Sigmoid colon (tissue), 7 donors: Measurements from ENCODE around the gene PRRG1. TPM values are rescaled to one million over a fixed set of nuclear protein-coding genes. Genes with fewer than 3 reads are reported as not detected.
"Not testable (repeated sequence)": the region's sequence is repeated elsewhere in the genome, so short reads cannot be mapped to it uniquely, and the experiment has no call there.

Source experiments
- DNase-seq: peaks from one replicate; pipeline ENCODE4 v3.0.0-alpha.2; 2019
- H3K27ac ChIP-seq, 4 donors: fragments of 200-600 bp; sonication (generic); one replicate each; pipeline ENCODE4 v1.5.1; 2016 to 2019; ENCODE audit warnings: mild to moderate bottlenecking in 1 of 4
- H3K27me3 ChIP-seq, 3 donors: fragments of 200-600 bp; sonication (generic); one replicate each; pipeline ENCODE4 v1.5.1; 2019; ENCODE audit warnings: mild to moderate bottlenecking in 1 of 3
- H3K36me3 ChIP-seq, 4 donors: fragments of 200-600 bp; sonication (generic); one replicate each; pipeline ENCODE4 v1.5.1; 2016 to 2019
- H3K4me1 ChIP-seq, 4 donors: fragments of 200-600 bp; sonication (generic); one replicate each; pipeline ENCODE4 v1.5.1; 2017 to 2019
- H3K4me3 ChIP-seq, 4 donors: fragments of 200-600 bp; sonication (generic); one replicate each; pipeline ENCODE4 v1.5.1; 2017 to 2019; ENCODE audit warnings: mild to moderate bottlenecking in 2 of 4, moderate library complexity in 1 of 4
- H3K9me3 ChIP-seq, 4 donors: fragments of 200-600 bp in 3 of 4; sonication (generic) in 3 of 4; one replicate each; pipeline versions ENCODE4 v1.5.1 to v1.6.1; 2013 to 2019
- EP300 ChIP-seq, 4 donors: sonication (generic); formaldehyde crosslinking; IDR thresholded peaks; one replicate each; pipeline ENCODE4 v1.6.1; 2017; ENCODE audit warnings: antibody characterized with exemption in 4 of 4
- POLR2A ChIP-seq, 2 donors: fragments of 450-650 bp; IDR thresholded peaks; one replicate each; pipeline ENCODE4 v1.6.1; 2016; ENCODE audit warnings: antibody characterized with exemption in 2 of 2, mild to moderate bottlenecking in 2 of 2, moderate library complexity in 2 of 2
- POLR2AphosphoS5 ChIP-seq, 4 donors: sonication (generic); formaldehyde crosslinking; IDR thresholded peaks; one replicate each; pipeline ENCODE4 v1.6.1; 2017; ENCODE audit warnings: antibody characterized with exemption in 4 of 4
- WGBS, 2 donors: extraction: QIAGEN DNeasy Blood & Tissue Kit; methylation state at CpG; one replicate each; pipeline ENCODE4 v1.1.7; 2013; 5-methylcytosine and 5-hydroxymethylcytosine counted together
- intact Hi-C: fragments of 100-400 bp; cut with DNase I; formaldehyde crosslinking; loops from one replicate; pipeline ENCODE4 v1.15.1; 2023
- polyA plus RNA-seq, 3 donors: library from polyadenylated mRNA; stranded (reverse); fragments of 200-250 nt; gene quantifications; one replicate each; pipeline ENCODE4 v1.2.3, GENCODE V29; 2013
- total RNA-seq, 4 donors: library from RNA; depleted of rRNA; stranded (reverse); fragments of >200 nt; gene quantifications; one replicate each; pipeline ENCODE4 v1.1.0, GENCODE V29; 2016
- TF ChIP-seq, protein P1 (sequence below), 4 experiments: fragments of 450-650 bp in 3 of 4; fragments of 200-600 bp in 1 of 4; IDR thresholded peaks; one replicate each; pipeline ENCODE4 v1.5.1; 2016 to 2019; ENCODE audit warnings: antibody characterized with exemption in 4 of 4, mild to moderate bottlenecking in 3 of 4, moderate library complexity in 2 of 4
- donor health status: healthy with polysubstance abuse.
- donor health status: Bipolar disorder and iron deficiency.
- donor health status: healthy.

Gene PRRG1
- total and polyA plus RNA-seq, 7 donors: 1.2 to 8.3 (median 4.2) TPM

DNA sequence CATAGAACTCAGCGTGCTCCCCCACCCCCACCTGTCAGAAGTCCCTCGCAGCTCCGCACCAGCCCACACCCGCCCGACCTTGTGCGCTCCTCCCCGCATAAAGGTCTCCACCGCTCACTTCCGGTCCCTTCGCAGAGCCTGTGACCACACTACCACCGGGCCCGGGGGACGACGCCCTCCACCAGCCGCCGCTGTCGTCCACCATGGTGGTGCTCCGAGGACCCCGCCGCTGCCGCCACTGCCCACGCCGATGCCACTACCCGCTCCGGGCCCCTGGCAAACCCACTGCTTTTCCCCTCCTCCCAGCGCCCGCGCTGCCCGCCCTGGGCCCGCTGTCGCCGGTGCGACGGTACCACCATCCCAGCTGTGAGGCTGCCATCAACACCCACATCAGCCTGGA lies 142.5 kb downstream of the PRRG1 start:
- Histone ChIP-seq H3K27me3 (no peaks in the 10 kb centered on the region), H3K36me3 (no peaks in the 10 kb centered on the region), H3K9me3 (no peaks in the 10 kb centered on the region), H3K4me1 (no peaks in the 10 kb centered on the region), H3K4me3 (no peak overlapping the region), H3K27ac (no peak overlapping the region)
- intact Hi-C loops: no loop called here
- TF ChIP-seq, protein P1, sequence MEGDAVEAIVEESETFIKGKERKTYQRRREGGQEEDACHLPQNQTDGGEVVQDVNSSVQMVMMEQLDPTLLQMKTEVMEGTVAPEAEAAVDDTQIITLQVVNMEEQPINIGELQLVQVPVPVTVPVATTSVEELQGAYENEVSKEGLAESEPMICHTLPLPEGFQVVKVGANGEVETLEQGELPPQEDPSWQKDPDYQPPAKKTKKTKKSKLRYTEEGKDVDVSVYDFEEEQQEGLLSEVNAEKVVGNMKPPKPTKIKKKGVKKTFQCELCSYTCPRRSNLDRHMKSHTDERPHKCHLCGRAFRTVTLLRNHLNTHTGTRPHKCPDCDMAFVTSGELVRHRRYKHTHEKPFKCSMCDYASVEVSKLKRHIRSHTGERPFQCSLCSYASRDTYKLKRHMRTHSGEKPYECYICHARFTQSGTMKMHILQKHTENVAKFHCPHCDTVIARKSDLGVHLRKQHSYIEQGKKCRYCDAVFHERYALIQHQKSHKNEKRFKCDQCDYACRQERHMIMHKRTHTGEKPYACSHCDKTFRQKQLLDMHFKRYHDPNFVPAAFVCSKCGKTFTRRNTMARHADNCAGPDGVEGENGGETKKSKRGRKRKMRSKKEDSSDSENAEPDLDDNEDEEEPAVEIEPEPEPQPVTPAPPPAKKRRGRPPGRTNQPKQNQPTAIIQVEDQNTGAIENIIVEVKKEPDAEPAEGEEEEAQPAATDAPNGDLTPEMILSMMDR (IDR thresholded peaks at IDR 0.05): no peak
- TF ChIP-seq EP300 (IDR thresholded peaks at IDR 0.05) (no peak), POLR2A (IDR thresholded peaks at IDR 0.05) (no peak), POLR2AphosphoS5 (IDR thresholded peaks at IDR 0.05) (no peak)
- WGBS, 2 donors: 98% methylated on average over 33 of the region's 34 CpGs
- no peak for DNase-seq

DNA sequence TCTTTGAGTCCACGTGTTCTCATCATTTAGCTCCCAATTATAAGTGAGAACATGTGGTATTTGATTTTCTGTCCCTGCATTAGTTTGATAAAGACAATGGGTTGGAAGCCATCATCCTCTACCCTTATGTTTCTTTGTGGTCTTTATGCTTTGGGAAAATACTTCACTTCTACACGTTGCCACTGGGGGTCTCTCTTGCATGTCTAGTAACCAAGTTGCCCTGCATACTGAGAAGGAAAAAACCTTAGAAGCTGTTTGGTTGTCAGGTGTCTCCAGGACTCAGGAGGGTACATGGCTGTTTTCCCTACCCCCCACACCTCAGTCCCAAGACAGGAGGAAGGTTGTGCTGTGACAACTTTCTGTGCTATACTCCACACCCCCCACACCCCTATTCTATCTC lies 146.6 kb downstream of the PRRG1 start:
- H3K27ac ChIP-seq, DNase-seq, H3K4me1 ChIP-seq, H3K36me3 ChIP-seq, H3K27me3 ChIP-seq, H3K4me3 ChIP-seq, intact Hi-C loops, H3K9me3 ChIP-seq: not testable (repeated sequence)
- WGBS, 2 donors: 18 to 35% methylated on average over 2 of the region's 2 CpGs

DNA sequence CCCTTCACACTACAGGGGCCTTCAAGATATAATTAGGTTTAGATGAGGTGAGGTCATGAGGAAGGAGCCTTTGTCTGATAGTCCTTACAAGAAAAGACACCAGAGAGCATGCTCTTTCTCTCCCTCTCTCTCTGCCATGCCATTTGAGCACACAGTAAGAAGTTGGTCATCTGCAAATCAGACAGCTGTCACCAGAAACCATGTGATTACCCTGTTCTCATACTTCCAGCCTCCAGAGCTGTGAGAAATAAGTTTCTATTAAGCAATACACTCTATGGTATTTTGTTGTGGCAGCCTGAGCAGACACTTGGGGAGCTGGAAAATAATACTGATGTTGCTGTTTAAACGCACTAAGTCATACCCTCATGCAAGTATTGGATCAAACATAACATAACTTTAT lies 148.0 kb downstream of the PRRG1 start:
- H3K9me3 ChIP-seq, H3K4me1 ChIP-seq, H3K4me3 ChIP-seq, H3K27ac ChIP-seq, DNase-seq, intact Hi-C loops, H3K36me3 ChIP-seq, H3K27me3 ChIP-seq: not testable (repeated sequence)
- 93 to 100% methylated on average over 1 of the region's 1 CpG for WGBS, 2 donors

DNA sequence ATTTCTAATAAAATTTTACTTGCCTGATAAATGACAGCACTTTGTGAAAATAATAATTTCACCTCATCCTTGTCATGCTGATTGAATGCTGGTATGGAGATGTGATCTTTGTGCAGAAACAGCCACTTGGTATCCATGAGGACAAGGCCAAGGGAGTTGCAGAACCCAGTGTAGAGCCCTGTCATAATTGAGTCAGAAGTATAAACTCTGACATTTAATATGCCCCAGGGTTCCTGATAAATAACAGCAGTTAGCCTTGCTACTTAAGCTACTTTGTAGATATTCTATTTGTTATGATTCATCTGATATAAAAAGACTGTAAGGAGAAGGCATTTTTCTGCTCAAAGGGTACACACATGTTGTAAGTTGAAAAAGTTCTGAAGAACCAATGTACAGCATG lies 149.2 kb downstream of the PRRG1 start:
- H3K27ac ChIP-seq, intact Hi-C loops, H3K4me1 ChIP-seq: not testable (repeated sequence)

DNA sequence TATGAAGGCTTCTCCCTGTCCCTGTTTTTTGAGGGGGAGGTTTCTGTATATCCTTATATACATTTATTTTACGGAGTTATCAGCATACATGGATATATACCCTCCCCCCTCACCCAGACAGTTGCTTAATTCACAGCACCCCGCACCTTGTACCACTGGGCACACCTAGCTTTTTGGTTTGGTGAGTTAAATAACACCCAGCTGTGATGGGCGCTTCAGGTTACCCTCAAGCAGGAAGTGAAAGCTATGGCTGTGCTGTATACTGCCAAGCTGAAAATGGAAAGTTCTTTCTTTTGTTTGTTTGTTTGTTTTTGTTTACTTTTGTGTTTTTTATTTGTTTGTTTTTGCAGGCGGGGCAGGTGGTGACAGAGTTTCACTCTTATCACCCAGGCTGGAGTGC lies 150.5 kb downstream of the PRRG1 start:
- intact Hi-C loops, H3K4me1 ChIP-seq, H3K4me3 ChIP-seq, H3K27ac ChIP-seq, H3K9me3 ChIP-seq, DNase-seq, H3K36me3 ChIP-seq, H3K27me3 ChIP-seq: not testable (repeated sequence)
- WGBS, 2 donors: 85 to 93% methylated on average over 4 of the region's 4 CpGs

More for the DNA sequence above, 149.2 kb downstream of the PRRG1 start:
- H3K36me3 ChIP-seq, H3K9me3 ChIP-seq, H3K4me3 ChIP-seq, DNase-seq, H3K27me3 ChIP-seq: not testable (repeated sequence)

DNA sequence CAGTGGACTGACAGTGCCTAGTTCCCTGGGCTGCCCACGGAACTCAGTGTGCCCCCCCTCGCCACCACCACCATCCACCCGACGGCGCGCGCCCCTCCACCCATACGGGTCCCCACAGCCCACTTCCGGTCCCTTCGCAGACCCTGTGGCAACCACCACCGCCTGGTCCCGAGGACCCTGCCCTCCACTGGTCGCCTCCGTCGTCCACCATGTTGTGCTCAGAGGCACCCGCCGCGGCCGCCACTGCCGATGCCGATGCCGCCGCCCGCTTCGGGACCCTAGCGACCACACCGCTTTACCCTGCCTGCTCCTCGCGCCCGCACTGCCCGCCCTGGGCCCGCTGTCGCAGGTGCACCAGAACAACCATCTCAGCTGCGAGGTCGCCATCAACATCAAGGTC lies 155.8 kb downstream of the PRRG1 start:
- Histone ChIP-seq H3K27me3 (no peaks in the 10 kb centered on the region), H3K4me1 (no peaks in the 10 kb centered on the region), H3K27ac (no peak overlapping the region), H3K36me3 (no peaks in the 10 kb centered on the region), H3K9me3 (no peaks in the 10 kb centered on the region), H3K4me3 (no peak overlapping the region)
- no peak for TF ChIP-seq POLR2A (IDR thresholded peaks at IDR 0.05)
- DNase-seq: no peak
- 98% methylated on average over 35 of the region's 35 CpGs for WGBS, 2 donors
- intact Hi-C loops: no loop called here

Other genes starting within 250 kb of the PRRG1 start
- 1 to 10 TPM; 1.8 to 7.5 (median 6.3) TPM for gene LANCL3, start 222.3 kb downstream of the PRRG1 start, total RNA-seq
- gene LANCL3, start 222.3 kb downstream of the PRRG1 start, polyA plus RNA-seq: 1 to 10 TPM; 1.6 to 3.6 (median 2.8) TPM